Right lobe of liver (tissue), 6 donors: ENCODE results near the gene AVPR1B. TPM values are rescaled to one million over a fixed set of nuclear protein-coding genes. Genes with fewer than 3 reads are reported as not detected.

Experiments used
- ATAC-seq, 4 donors: fragments of 200-7000 bp; cut with Tn5 transposase; one replicate each; pipeline ENCODE4 v1.9.1; 2020; ENCODE audit warnings: mild to moderate bottlenecking in 4 of 4, moderate library complexity in 4 of 4
- DNase-seq, 3 donors: peaks; one replicate each; pipeline ENCODE4 v3.0.0-alpha.2; 2020
- H3K27ac ChIP-seq, 3 donors: fragments of 200-600 bp; one replicate each; pipeline ENCODE4 v1.8.0; 2022
- H3K27me3 ChIP-seq, 2 donors: fragments of 200-600 bp; one replicate each; pipeline ENCODE4 v1.8.0; 2022
- H3K36me3 ChIP-seq, 4 donors: fragments of 200-600 bp; sonication (generic) in 1 of 4; one replicate each; pipeline versions ENCODE4 v1.5.1 to v1.8.0; 2017 to 2022; ENCODE audit warnings: control low read depth in 1 of 4
- H3K4me1 ChIP-seq, 4 donors: fragments of 200-600 bp; sonication (generic) in 1 of 4; one replicate each; pipeline versions ENCODE4 v1.5.1 to v1.8.0; 2017 to 2022; ENCODE audit warnings: control low read depth in 1 of 4
- H3K4me3 ChIP-seq, 3 donors: fragments of 200-600 bp; one replicate each; pipeline ENCODE4 v1.8.0; 2022
- H3K9me3 ChIP-seq, 4 donors: fragments of 200-600 bp; sonication (generic) in 1 of 4; one replicate each; pipeline versions ENCODE4 v1.5.1 to v1.8.0; 2017 to 2022; ENCODE audit warnings: control low read depth in 1 of 4
- POLR2A ChIP-seq: fragments of 450-650 bp; IDR thresholded peaks from one replicate; pipeline ENCODE4 v1.6.1; 2017; ENCODE audit warnings: antibody characterized with exemption, mild to moderate bottlenecking
- WGBS: methylation state at CpG from one replicate; pipeline ENCODE4 v1.1.6; 2018; ENCODE audit warnings: low coverage, low lambda C conversion rate; ENCODE audit not compliant: insufficient coverage; ENCODE audit errors: missing lambda C conversion rate; 5-methylcytosine and 5-hydroxymethylcytosine counted together
- intact Hi-C, 2 donors: fragments of 100-400 bp; cut with DNase I; formaldehyde crosslinking; loops; one replicate each; pipeline versions ENCODE4 v1.11.2 to v1.14.1; 2022
- total RNA-seq, 6 experiments: library from RNA; depleted of rRNA in 2 of 6; stranded (reverse); fragments of >200 nt in 2 of 6; fragmentation: NEBNext Ultra II Directional in 3 of 6; extraction: Animal tissue kit (Norgen Biotek cat#: 25700) in 3 of 6; gene quantifications; one replicate each; pipeline versions ENCODE4 v1.1.0 to v1.2.4, GENCODE V29; 2016 to 2023
- TF ChIP-seq, protein P1 (sequence below), 4 donors: fragments of 200-600 bp in 3 of 4; fragments of 450-650 bp in 1 of 4; IDR thresholded peaks; one replicate each; pipeline versions ENCODE4 v1.5.1 to v1.8.0; 2016 to 2022; ENCODE audit warnings: antibody characterized with exemption in 4 of 4, mild to moderate bottlenecking in 2 of 4
- donor health status: DM: no; HTN: yes; CAD: no.
- donor health status: DM: no; HTN: no; CAD: no.
- donor health status: DM: no; HTN: no; CAD: no.
- donor health status: DM: no; HTN: yes; CAD: no.
- donor health status: DM: no; HTN: yes; CAD: no.

Gene AVPR1B
- total RNA-seq, 6 experiments from 2014 or later, result not detected

DNA sequence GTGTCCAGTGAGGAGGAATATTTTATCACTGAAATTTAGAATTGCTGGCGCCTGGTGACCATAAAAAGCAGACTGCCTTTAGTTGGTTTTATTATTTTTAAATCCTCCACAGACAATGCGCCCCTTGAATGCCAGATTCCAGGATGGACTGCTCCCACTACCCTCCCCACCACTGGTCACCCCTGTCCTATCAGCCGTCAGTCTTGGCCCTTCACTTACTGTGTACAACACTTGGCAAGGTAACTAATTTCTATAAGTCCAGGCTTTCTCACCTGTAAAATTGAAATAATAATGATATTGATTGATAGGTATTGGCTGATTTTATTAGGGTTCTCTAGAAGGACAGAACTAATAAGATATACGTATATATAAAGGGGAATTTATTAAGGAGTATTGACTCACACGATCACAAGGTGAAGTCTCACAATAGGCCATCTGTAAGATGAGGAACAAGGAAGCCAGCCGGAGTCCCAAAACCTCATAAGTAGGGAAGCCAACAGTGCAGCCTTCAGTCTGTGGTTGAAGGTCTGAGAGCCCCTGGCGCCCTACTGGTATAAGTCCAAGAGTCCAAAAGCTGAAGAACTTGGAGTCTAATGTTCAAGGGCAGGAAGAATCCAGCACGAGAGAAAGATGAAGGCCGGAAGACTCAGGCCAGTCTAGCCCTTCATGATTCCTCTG, 46.4 kb downstream of the AVPR1B start:
- TF ChIP-seq, protein P1, sequence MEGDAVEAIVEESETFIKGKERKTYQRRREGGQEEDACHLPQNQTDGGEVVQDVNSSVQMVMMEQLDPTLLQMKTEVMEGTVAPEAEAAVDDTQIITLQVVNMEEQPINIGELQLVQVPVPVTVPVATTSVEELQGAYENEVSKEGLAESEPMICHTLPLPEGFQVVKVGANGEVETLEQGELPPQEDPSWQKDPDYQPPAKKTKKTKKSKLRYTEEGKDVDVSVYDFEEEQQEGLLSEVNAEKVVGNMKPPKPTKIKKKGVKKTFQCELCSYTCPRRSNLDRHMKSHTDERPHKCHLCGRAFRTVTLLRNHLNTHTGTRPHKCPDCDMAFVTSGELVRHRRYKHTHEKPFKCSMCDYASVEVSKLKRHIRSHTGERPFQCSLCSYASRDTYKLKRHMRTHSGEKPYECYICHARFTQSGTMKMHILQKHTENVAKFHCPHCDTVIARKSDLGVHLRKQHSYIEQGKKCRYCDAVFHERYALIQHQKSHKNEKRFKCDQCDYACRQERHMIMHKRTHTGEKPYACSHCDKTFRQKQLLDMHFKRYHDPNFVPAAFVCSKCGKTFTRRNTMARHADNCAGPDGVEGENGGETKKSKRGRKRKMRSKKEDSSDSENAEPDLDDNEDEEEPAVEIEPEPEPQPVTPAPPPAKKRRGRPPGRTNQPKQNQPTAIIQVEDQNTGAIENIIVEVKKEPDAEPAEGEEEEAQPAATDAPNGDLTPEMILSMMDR (IDR thresholded peaks at IDR 0.05), result no peak
- no peak for TF ChIP-seq POLR2A
- Histone ChIP-seq H3K27me3 (no peaks in the 10 kb centered on the region), H3K27ac (no peak overlapping the region), H3K36me3 (no peaks in the 10 kb centered on the region), H3K4me3 (no peak overlapping the region), H3K4me1 (peaks cover 0 to 16% (median 0%) of the 10 kb centered on the region in 4 donors), H3K9me3 (no peaks in the 10 kb centered on the region)
- WGBS, result 79% methylated on average over 3 of the region's 9 CpGs
- intact Hi-C loops, result no loop called here
- DNase-seq, result no peak
- no peak for ATAC-seq

DNA sequence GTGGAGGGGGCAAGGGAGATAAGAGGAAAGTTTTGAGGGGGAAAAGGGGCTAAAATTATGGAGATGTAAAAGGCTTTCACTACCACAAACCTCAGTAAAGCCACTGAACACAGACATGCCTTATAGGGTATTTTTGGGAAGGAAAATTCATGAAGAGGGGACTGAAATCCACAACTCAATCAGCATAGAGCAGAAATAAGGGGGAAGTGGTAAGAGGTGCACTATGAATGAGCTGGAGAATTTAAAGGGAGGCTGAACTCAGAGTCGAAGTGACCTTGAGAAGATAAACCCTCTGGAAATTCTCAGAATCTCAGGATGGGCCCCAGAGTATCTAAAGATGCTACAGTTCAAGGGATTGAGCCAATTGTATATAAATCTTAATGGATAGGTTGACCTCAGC, 48.9 kb downstream of the AVPR1B start:
- no peaks in the 10 kb centered on the region for H3K27me3 ChIP-seq
- DNase-seq (no peak), ATAC-seq (no peak)
- WGBS, result 24% methylated on average over 1 of the region's 1 CpG
- intact Hi-C loops, result no loop called here
- no peak overlapping the region for H3K4me3 ChIP-seq
- TF ChIP-seq POLR2A, result no peak
- TF ChIP-seq, protein P1 (IDR thresholded peaks at IDR 0.05), result no peak
- peaks cover 0 to 16% (median 0%) of the 10 kb centered on the region in 4 donors for H3K4me1 ChIP-seq
- H3K9me3 ChIP-seq, result no peaks in the 10 kb centered on the region
- no peak overlapping the region for H3K27ac ChIP-seq
- no peaks in the 10 kb centered on the region for H3K36me3 ChIP-seq

DNA sequence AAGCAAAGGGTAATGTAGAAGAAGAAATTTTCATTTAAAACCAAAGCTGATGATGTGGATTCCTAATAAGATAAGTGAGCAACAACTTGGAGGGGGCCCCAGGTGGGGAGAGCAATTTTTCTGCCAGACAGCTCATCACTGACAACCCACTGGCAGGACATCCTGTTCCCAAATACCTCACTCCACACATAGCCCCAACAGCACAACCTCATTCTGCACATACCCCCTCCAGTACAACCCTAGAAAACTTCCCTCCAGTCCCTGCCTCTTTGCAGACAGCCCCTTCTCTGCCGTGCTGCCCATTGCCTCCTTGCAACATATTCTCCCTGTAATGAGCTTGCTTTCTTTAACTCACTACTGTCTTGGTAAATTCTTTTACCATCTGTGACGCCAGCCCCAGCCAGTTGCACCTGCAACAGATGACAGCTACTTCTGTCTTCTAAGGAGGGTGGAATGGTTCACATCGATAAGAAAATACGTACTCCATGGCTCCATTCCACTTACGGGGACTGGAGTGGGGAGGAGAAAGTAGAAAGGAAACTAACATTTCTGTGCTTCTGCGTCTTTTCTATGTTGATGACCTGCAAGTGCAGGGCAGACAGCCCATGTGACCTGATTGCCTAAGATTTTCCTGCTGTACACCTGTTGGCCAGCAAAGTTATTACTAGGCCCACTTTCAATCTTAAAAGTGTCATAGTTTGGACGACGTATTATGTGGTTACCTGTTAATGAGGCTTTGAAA, 49.5 kb downstream of the AVPR1B start:
- Histone ChIP-seq H3K9me3 (no peaks in the 10 kb centered on the region), H3K27me3 (no peaks in the 10 kb centered on the region), H3K4me3 (peak overlapping the region in 2 of 3 donors; percentile 15 to 25), H3K27ac (peak overlapping the region in 2 of 3 donors; percentile 39 to 64), H3K4me1 (peaks cover 0 to 16% (median 0%) of the 10 kb centered on the region in 4 donors), H3K36me3 (no peaks in the 10 kb centered on the region)
- DNase-seq (peak in 1 of 3 donors; percentile 81), ATAC-seq (peak; percentile 82 to 92 (median 88))
- intact Hi-C loops, result no loop called here
- WGBS, result 24% methylated on average over 8 of the region's 8 CpGs
- no peak for TF ChIP-seq POLR2A
- TF ChIP-seq, protein P1 (IDR thresholded peaks at IDR 0.05), result peak in 1 of 4 donors; percentile 38

DNA sequence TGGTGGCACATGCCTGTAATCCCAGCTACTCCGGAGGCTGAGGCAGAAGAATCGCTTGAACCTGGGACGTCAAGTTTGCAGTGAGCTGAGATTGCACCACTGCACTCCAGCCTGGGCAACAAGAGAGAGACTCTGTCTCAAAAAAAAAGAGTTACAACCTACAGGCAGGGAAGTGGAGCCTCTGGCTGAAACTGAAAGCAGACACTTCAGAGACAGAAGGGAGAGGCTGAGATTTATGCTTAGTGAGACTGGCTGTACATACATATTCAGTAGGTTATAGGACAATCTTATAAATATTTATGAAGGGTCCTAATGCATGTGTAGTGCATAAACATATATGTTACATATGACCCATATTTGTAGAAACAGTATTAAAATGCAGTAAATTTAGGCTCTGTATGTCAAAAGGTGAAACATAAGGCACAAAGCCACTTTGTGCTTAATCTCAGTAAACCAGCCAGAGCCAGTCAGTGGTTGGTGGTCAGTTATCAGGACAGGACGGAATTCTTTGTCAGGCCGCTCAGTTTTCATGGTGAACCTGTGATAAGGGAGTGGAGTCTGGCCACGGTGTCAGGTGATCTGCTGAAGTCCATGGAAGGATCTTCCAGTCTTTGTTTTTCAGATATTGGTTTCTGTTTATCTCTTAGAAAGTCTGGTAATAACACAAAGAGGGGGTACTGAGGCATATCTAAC, 50.6 kb downstream of the AVPR1B start:
- intact Hi-C loops, result no loop called here
- peaks cover 0 to 16% (median 0%) of the 10 kb centered on the region in 4 donors for H3K4me1 ChIP-seq
- peak overlapping the region in 1 of 3 donors; percentile 56 for H3K27ac ChIP-seq
- TF ChIP-seq, protein P1 (IDR thresholded peaks at IDR 0.05), result no peak
- no peak for TF ChIP-seq POLR2A
- no peaks in the 10 kb centered on the region for H3K27me3 ChIP-seq
- no peak overlapping the region for H3K4me3 ChIP-seq
- H3K9me3 ChIP-seq, result no peaks in the 10 kb centered on the region
- 42% methylated on average over 5 of the region's 6 CpGs for WGBS
- peak; percentile 61 to 77 (median 63) for ATAC-seq
- no peaks in the 10 kb centered on the region for H3K36me3 ChIP-seq
- DNase-seq, result no peak
